Measurements from ENCODE around the gene ERC1.

Gene ERC1

DNA sequence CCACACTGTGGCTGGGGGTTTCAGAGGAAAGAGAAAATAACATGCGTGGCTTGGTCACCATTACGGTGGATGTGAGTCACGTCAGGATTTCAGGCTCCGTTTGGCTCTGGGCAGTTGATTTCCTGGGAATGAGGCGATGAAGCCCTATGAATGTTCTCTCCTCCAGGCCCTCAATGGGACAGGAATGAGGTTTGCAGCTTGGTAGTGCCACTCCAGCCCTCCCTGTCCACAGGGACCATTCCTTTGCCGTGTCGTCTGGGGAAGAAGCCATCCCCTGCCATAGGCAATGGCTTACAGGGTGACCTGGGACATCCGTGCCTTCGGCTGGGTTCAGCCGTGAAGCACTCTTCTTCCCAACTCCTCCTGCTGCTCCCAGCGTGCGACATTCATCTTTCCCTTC, 508.3 kb downstream of the ERC1 start:
- DNase-seq, result no peak

DNA sequence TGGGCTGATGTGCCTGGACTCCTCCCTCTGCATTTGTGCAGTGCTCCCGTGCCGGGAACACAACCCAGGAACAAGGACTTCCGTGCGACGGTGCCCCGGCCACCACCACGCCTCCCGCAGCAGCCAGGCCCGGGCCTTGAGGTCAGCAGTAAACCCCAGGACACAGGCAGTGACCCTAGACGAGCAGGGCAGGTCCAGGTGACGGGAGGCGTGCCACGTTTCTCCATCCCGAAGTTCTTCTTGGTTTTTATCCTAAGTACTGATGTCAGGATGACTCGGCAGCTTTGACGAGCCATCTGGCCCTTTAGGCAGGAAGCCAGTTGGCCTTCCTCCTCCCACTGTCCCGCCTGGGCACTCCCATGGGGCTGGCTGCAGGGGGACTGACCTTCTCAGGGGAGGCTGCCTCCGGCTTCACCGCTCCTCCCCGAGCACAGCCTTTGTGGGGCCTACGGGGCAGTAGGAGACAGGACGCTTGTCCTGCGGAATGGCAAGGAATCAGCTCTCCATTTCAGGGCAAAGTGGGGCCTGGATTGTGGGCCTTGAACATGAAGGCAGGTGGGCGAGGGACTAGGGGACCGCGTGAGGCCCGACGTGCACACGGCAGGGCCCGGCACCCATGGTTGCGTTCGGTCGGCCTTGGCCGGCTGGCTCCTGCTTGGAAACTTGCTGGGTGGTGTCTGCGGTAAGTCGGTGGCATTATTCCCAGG, 509.2 kb downstream of the ERC1 start:
- no peak for DNase-seq

DNA sequence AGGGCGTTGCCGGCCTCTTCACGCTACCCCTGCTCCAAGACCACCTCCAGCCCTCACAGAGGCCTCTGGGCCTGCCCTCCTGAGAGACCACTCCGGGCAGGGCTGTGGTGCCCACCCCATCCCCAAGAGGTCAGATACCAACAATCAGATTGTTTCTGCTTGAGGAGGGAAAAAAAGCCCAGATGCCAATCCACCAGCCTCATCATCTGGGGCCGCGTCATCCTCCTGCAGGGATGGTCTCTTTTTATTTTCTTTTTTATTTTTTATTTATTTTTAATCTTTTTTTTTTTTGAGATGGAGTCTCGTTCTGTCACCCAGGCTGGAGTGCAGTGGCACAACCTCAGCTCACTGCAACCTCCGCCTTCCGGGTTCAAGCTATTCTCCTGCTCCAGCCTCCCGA, 510.0 kb downstream of the ERC1 start:
- no peak for DNase-seq

DNA sequence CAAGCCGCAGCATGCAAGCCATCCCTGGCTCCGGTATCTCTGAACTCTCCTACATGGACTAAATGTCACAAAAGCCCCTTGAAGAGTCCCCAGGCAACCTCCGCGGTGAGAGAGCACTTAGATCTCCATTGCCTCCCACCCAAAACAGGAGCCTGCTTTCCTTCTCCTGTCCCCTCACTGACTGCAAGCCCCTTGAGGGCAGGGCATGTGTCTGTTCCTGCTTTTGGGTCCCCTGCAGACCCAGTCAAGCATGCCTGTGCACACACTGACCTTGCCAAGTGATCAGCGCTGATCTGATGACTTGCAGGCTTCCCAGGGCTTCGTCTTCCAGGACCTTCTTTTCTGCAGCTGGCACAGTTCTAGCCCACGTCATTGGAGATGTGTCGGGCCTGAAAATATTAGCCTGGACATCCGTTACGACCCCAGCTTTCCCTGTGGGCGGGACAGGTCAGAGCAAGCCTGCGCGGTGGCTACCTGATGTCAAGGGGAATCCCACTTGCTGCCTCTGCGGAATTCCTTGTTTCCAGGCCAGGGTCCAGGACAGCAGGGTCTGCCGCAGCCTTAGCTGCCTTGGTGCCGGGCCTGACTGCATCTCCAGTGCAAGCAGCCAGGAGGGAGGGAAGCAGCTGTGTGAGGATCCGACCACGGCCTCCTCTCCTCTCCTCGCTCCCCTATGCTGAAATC, 510.8 kb downstream of the ERC1 start:
- no peak for DNase-seq

DNA sequence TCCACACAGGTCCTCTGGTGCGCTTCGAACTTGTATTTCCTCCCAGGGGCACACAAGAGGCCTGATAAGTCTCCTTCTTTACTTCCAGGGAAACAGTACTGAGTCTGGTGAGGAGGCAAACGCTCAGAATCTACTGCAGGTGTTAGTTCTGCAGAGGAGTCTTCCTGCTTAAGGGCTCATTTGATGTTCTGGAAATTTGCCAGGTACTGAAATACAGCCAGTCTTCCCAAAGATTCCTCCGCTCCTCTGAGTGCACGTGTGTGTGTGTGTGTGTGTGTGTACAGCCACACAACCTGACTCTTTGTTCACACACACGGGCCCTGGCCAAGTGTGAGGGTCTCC, 511.3 kb downstream of the ERC1 start:
- peak; percentile 52 for DNase-seq

DNA sequence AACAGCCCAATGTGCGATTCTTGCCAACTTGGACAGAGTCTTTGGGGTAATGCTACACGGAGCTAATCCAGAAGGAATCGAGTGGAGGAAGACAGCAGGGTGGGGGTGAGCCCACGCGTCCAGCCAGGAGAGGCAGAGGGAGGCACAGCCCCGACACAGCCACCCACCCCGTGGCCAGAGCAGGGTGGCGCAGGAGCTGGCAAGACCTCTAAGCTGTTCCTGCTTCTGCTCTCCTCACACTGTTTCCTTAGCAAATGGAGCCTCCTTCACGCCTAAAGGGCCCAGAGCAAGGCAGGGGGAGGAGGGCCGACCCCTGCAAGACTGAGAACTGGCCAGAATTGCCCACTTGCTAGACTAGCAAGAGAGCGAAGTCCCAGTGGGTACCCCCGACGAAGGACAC, 511.8 kb downstream of the ERC1 start:
- DNase-seq, result no peak

DNA sequence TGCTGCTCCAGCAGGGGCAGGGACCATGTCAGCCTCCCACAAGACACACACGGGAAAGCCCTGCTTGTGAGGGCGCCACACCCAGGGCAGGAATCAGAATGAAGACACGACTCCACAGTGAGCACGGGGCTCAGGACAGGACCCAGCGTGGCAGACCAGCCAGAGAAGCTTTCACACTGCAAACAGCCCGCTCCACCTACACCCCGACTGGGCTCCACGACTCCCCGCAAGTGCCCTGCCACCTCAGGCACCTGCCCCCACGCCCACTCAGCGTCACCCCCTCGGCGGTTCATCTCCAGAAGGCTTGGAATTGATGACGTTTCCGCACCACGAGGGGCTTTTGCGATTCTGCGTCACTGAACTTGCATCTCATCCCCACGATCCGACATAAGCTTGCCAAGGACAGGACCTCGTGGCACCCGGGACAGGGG, 512.3 kb downstream of the ERC1 start:
- DNase-seq, result no peak

DNA sequence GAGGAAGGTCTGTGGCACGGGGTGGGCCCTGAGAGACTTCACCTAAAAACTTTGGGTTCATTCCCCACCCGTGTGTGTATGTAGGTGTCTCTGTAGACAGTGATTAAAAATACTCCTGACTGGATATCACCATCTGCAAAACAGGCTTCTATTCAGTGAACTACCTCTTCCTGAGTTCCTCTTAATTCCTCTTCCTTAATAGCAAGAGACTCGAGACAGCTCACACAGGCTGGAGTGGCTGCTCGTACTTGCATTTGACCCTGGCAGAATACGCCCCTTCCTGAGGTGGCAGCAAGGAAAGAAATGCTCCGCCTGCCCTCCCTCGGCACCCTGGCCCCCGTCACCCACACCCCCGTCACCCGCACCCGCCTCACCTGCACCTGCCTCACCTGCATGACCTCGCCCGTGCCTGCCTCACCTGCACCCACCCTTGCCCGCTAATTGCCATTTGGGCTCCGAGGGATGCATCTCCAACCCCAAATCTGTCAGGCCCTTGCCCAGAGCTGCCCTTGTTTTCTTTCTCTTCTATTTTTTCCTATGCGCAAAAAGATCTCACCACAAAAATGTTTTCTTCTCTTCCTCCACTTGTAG, 513.4 kb downstream of the ERC1 start:
- no peak for DNase-seq

DNA sequence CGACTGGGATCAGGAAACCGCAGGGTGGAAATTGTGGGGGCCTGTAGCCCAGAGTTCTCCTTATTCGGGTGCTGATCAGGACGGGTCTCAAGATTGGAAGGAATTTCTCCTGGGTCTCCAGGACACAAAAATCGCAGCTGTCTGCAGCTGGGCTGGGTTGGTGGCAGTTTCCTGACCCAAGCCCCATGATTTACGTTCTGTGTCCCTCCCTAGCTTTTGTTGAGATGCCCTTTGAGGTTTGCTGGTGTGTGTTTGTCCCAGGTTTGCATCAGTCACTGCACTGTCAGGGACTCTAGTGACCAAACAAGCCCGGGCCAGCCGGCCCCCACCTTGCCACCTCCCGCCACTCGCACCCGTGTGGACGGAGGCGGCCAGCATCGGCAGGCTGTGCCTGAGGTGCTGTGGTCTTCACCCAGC, 513.9 kb downstream of the ERC1 start:
- no peak for DNase-seq

DNA sequence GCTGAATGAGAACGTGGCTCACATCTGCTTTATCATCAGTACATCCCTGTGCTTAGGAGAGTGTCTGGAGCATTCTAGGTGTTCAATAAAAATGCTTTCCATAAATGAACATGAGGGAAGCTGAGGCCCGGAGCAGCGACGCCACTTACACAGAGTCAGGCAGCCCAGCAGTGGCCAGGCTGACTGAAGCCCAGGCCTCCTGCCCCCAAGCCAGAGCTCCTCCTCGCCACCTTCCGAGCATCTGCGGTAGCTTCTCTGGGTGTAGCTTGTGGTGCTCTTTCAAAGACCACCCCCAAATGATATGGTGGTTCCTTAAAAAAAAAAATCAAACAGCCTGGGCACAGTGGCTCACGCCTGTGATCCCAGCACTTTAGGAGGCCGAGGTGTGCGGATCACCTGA, 514.6 kb downstream of the ERC1 start:
- no peak for DNase-seq

DNA sequence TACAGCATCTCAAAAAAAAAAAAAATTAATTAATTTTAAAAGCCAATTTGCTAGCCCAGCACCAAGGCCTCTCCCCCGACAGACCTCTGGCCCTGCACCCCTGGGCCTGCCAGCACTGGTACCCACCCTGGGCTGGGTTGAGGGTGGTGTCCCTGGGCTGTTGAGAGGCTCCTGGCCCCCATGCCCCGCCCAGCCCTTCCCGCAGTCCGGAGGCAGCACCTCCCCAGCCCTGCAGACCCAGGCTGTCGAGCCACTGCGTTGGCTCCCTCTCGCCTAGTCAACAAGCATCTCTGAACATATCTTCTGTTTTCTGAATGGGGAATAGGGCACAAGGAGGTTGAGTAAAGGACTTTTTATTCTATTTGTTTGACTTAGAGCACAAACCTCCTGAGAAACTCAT, 516.3 kb downstream of the ERC1 start:
- DNase-seq, result no peak

DNA sequence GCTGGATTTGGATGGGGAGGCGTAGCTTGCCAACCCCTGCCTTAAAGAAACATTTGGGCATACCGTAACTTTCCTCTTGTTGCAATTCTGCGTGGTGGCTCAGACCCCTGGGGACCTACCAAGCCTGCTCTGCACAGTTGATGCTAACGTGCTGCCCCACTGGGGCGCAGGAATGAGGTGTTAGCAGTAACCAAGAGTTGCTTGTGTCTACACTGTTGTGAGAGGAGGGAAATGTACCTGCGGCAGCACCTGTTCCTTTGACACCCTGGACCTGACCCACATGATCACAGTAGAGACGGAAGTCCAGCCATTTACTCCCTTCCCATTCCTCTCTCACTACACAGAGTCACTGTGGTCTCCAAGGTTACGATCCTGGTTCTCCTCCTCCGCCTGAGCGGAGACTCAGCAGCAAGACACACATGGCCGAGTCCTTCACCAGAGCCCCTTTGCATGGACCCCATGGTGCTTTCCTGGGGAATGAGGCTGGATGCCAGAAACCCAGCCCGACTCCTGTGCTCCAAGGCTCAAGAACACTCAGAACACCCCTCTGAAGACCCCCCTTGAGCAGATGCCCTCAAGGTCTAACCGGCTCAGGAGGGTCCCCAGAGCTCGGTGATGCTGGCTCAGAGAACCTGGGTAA, 518.5 kb downstream of the ERC1 start:
- DNase-seq, result no peak

DNA sequence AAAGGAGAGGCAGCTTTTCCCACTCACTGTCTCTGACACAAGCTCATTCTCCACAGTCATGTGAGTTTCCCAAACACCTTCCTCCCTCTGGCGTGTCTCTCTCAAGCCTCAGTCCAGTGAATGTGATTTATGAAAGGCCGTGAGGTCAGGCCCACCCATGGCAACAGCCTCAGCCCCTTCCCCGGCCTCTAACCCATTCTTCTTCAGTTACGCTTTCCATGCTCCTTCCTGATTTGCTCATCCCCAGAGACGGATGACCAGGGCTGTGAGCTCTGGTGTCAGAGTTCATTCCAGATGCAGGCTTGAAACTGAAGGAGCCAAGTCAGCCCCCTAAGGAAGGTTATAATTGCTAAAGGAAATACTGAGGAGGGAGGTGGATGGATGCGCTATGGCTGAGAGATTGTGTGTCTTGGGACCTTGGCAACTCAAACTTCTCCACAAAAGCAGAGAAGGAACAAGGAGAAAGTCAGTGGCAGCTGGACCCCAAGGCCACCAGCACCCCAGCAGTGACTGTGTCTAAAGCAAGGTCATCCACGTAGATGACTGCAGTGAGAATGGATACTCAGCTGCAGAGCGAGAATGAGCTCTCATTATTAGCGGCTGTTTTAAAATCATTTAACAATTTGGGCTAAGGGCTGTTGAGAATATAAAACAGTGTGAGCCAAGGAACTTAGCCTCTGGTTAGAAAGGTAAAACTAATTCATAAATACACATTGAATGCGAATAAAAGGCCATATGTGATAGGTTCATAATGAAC, 519.2 kb downstream of the ERC1 start:
- DNase-seq, result no peak

DNA sequence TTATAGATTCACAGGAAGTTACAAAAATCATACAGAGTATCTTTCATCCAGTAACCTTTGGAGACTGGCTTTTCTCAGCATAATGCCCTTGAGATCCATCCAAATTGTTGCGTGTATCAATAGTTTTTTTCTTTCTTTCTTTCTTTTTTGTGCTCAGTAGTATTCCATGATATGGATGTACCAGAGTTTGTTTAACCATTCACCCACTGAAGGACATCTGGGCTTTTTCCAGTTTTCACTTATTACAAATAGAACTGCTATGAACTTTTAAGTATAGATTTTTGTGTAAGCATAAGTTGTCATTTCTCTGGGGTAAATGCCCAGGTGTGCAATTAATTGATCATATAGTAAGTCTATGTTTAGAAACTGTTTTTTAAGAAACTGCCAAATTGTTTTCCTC, 524.0 kb downstream of the ERC1 start:
- DNase-seq, result no peak

DNA sequence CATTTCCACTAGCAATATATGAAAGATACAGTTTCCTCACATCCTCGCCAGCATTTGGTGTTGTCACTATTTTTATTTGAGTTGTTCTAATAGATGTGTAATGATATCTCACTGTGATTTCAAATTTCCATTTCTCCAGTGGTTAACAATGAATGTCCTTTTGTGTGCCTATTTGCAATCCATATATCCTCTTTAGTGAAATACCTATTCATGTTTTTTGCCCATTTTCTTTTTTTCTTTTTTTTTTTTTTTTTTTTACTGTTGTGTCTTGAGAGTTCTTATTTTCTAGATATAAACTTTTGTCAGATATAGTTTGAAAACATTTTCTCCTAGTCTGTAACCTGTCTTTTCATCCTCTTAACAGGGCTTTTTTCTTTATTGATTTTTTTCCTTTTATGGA, 524.4 kb downstream of the ERC1 start:
- no peak for DNase-seq

DNA sequence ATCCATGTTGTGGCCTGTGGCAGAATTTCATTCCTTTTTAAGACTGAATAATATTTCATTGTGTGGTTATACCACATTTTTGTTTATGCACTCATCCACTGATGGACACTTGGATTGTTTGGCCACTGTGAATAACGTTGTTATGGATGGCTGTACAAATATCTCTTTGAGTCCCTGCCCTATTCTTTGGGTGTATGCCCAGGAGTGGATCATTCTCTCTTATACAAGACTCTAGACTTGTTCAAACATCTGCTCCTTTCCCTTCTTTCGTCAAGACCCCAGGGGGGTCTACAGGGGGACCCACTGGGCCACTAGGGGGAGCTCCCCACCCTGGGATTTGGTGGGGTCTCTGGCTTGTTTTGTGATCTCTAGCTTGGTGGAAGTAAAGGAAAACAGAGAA, 526.0 kb downstream of the ERC1 start:
- DNase-seq, result no peak

DNA sequence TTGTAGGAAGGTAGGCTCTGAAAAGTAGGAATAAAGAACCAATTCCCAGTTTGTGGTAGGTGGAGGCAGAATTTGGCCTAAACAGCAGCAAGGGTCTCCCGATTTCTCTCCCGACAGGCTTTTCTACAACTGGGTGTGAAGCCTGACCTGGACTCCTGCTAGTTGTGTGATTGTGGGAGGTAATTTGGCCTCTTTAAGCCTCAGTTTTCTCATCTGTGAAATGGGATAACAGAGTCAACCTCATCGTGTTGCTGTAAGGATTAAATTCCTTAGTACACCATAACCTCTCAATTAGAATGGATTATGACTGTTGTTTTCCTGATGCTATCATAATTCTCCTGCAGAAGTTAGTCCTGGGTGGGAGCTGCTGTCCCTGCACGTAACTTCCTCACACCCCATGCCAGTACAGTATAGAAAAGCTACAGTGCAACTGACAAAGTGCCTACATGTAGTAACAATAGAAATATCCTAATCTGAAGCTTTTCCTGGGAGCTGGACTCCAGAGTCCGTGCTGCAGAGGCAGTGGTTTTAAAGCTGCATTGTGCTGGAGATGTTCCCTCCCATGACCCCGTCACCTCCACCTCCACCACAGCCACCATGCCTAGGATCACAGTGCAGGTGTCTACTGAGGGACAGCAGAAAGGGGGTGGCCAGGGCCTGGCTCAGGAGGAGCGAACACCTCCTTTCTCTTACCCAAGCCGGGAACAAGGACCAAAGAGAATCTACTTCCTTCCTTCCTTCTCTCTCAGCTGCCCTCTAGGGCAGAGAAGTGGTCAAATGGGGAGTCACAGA, 526.9 kb downstream of the ERC1 start:
- no peak for DNase-seq

DNA sequence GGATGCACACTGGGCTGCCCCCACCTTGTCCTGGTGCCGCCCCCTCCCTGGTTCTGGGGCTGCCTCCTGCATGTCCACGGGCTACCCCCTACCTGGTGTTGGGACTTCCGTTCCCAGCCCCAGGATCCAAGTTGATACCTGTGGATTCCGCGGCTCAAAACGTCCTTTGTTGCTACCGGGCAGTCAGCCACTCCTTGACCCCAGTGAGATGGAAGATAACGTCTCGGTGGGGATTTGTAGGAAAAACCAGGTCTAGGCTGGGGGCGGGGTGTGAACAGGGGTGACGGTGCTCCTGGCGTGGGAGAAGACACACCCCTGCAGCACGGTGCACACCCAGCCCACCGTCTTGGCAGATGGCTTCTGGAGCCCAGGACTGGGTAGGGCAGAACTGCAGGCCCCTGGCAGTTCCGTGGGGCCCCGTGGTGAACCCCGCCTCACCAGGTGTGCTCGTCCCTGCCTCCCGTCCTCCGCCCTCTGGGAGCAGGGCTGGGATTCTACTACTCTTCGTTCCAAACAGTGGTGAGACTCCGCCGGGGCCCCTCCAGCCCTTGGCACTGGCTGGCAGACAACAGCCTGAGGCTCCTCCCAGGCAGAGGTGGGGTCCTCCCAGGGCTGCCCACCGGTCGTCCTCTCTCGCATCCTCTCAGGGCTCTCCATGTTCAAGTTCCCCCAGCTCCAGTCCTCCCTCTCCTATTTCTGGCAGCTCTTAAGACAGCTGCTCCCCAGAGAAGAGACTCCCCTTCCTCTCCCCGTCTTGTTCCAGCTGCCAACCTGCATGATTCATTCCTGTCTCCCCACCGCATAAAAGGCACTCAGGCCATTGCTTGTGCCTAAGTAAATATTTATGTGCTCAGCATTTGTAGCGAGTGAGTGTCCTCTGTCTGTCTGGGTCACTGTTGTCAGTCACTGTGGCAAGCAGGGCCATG, 527.8 kb downstream of the ERC1 start:
- DNase-seq, result peak; percentile 59

DNA sequence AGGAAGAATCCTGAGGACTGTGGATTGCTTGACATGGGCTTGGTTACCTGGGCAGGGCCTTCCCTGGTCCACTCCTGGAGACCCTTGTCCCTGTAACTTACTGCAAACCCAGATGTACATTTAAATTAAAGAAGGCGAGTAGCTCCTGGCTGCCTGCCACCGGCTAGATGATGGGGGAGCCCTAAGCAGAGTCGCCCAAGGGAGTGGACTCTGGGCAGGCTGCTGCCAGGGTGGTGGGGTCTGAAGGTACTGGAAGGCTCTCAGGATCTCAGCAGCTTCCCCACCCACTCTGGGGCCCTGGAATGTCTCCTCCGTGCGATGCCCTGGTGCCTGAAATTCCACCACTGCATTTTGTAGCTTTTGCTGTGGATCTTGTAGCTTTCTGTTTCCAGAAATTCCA, 528.6 kb downstream of the ERC1 start:
- no peak for DNase-seq

DNA sequence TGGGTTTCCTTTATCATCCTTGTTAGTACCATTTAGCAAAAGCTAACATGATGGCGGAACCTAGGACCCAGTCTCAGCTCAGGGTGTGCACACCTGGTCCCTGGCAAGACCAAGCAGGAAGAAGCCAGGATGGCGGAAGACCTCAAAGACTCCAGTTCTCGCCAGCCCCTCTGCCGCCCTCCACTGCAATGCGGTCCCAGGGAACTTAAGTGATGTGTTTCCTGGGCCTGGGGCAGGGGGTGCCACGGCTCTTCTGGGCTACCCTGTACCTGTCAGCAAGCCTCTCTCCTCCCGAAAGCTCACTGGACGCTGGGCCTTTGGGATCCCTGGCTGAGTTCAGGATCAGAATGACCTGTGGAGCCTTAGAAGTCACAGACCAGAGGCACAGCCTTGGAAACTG, 532.0 kb downstream of the ERC1 start:
- DNase-seq, result no peak

DNA sequence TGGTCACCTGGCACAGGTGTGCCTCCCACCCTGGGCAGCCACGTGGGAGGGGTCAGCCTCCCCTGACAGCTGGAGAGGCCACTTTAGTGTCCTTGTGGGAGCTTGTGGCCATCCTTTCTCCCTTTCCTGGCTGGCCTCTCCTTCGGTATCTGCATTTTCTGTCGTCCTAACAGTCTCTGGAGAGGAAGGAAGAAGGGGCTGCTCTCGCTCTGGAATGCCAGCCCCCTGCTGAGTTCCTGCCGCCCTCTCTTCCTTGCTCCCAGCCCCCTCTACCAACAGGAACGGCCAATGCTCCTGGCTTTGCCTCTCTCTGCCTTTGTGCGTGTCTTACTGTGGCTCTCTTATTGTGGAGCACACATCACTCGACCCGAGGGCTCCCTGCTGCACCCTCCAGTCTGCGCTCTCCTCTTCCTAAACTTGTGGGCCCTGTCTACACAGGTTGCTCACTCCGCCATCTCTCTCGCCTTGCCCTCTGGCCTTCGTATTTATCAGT, 532.6 kb downstream of the ERC1 start:
- no peak for DNase-seq
